CD4-positive, alpha-beta T cell (primary cell): ENCODE measurements around the gene ABCC12. TPM values are rescaled to one million over a fixed set of nuclear protein-coding genes. Genes with fewer than 3 reads are reported as not detected.

Experiments
- ATAC-seq: fragments of 200-7000 bp; cut with Tn5 transposase; one replicate; pipeline ENCODE4 v1.10.0; 2022; ENCODE audit warnings: mild to moderate bottlenecking; ENCODE audit not compliant: poor library complexity
- CTCF ChIA-PET: fragments of 350-600 bp; sonication (Branson Sonifier 250); formaldehyde crosslinking; loops from one replicate; lab custom pipeline; 2021; ENCODE audit warnings: antibody characterized with exemption, inconsistent platforms; lab: Charles Lee
- POLR2A ChIA-PET: fragments of 350-600 bp; sonication (Branson Sonifier 250); formaldehyde crosslinking; loops from one replicate; lab custom pipeline; 2021; ENCODE audit warnings: antibody characterized with exemption, inconsistent platforms; lab: Charles Lee
- DNase-seq, 14 experiments: peaks; one replicate each; pipeline ENCODE4 v3.0.0-alpha.2; 2013 to 2020; ENCODE audit warnings: mixed read lengths in 2 of 14
- H3K27ac ChIP-seq, 2 donors: one replicate each; pipeline versions ENCODE4 v1.5.1 to v1.7.0; 2013; ENCODE audit warnings: low read length in 2 of 2, low read depth in 1 of 2, mild to moderate bottlenecking in 1 of 2
- H3K27me3 ChIP-seq, 2 experiments: 1 replicate in 1 of 2; 2 replicates in 1 of 2; pipeline versions ENCODE4 v1.6.1 to v1.7.0; 2013; ENCODE audit warnings: low read length in 2 of 2, control low read depth in 1 of 2, mild to moderate bottlenecking in 1 of 2, moderate library complexity in 1 of 2; ENCODE audit not compliant: insufficient read depth in 2 of 2, control insufficient read depth in 1 of 2
- H3K36me3 ChIP-seq: one replicate; pipeline ENCODE4 v1.6.1; 2013; ENCODE audit warnings: low read length, control low read depth; ENCODE audit not compliant: insufficient read depth
- H3K4me1 ChIP-seq: one replicate; pipeline ENCODE4 v1.6.1; 2013; ENCODE audit warnings: low read length, control low read depth; ENCODE audit not compliant: insufficient read depth
- H3K4me3 ChIP-seq: one replicate; pipeline ENCODE4 v1.5.1; 2013; ENCODE audit warnings: mild to moderate bottlenecking, low read length, moderate library complexity
- H3K9me3 ChIP-seq, 2 experiments: 1 replicate in 1 of 2; 2 replicates in 1 of 2; pipeline versions ENCODE4 v1.6.1 to v1.7.0; 2013; ENCODE audit warnings: low read length in 2 of 2, mild to moderate bottlenecking in 2 of 2, control low read depth in 1 of 2, moderate library complexity in 1 of 2; ENCODE audit not compliant: control insufficient read depth in 1 of 2, insufficient read depth in 1 of 2
- H3K27ac Mint-ChIP-seq: one replicate; pipeline ENCODE4 v1.8.0; 2020; ENCODE audit warnings: mixed read lengths
- H3K27me3 Mint-ChIP-seq: one replicate; pipeline ENCODE4 v1.8.0; 2021; ENCODE audit warnings: mixed read lengths
- H3K36me3 Mint-ChIP-seq: one replicate; pipeline ENCODE4 v1.8.0; 2021; ENCODE audit warnings: low read depth, mixed read lengths
- H3K4me1 Mint-ChIP-seq: one replicate; pipeline ENCODE4 v1.8.0; 2021; ENCODE audit warnings: low read depth, mixed read lengths
- H3K4me3 Mint-ChIP-seq: one replicate; pipeline ENCODE4 v1.8.0; 2020; ENCODE audit warnings: mild to moderate bottlenecking, mixed read lengths
- H3K9me3 Mint-ChIP-seq: one replicate; pipeline ENCODE4 v1.8.0; 2020; ENCODE audit warnings: mixed read lengths
- CTCF ChIP-seq: fragments of 200-600 bp; IDR thresholded peaks from one replicate; pipeline ENCODE4 v1.8.0; 2022; ENCODE audit warnings: antibody characterized with exemption, mild to moderate bottlenecking
- intact Hi-C, 2 experiments: fragments of 100-400 bp; cut with DNase I in 1 of 2; cut with micrococcal nuclease in 1 of 2; formaldehyde crosslinking; loops; one replicate each; pipeline versions ENCODE4 v1.15.1 to v1.9.0; 2023 to 2025; cut with DNase I, micrococcal nuclease
- total RNA-seq, 174 experiments: library from RNA in 2 of 174; stranded (reverse) in 2 of 174; gene quantifications; one replicate each; pipeline ENCODE4 v1.2.3 and lab custom pipeline; 2021 to 2026

The ABCC12 gene
- total RNA-seq, 2 experiments from 2014 or later: not detected

GRCh38 chr16:48112600-48112999 is 43.2 kb downstream of the ABCC12 start:
- ChIA-PET CTCF (no interaction called here), POLR2A (no interaction called here)
- no peak overlapping the region for H3K27ac Mint-ChIP-seq
- no peak overlapping the region for H3K27ac ChIP-seq
- no peak overlapping the region for H3K4me3 ChIP-seq
- H3K9me3 Mint-ChIP-seq: no peaks in the 10 kb centered on the region
- H3K27me3 ChIP-seq: peaks cover 0 to 2% of the 10 kb centered on the region in 2 experiments
- no peaks in the 10 kb centered on the region for H3K4me1 Mint-ChIP-seq
- no peaks in the 10 kb centered on the region for H3K36me3 ChIP-seq
- peaks cover 6% of the 10 kb centered on the region for H3K27me3 Mint-ChIP-seq
- ATAC-seq (no peak), DNase-seq (no peak)
- H3K36me3 Mint-ChIP-seq: no peaks in the 10 kb centered on the region
- peaks cover 0 to 7% of the 10 kb centered on the region in 2 experiments for H3K9me3 ChIP-seq
- no peak overlapping the region for H3K4me3 Mint-ChIP-seq
- intact Hi-C loops: no loop called here
- no peak for TF ChIP-seq CTCF
- no peaks in the 10 kb centered on the region for H3K4me1 ChIP-seq

GRCh38 chr16:48110982-48111381 is 44.8 kb downstream of the ABCC12 start:
- no peak overlapping the region for H3K4me3 Mint-ChIP-seq

GRCh38 chr16:48110000-48110399 is 45.8 kb downstream of the ABCC12 start:
- H3K9me3 Mint-ChIP-seq: no peaks in the 10 kb centered on the region
- H3K4me1 Mint-ChIP-seq: no peaks in the 10 kb centered on the region
- no peak overlapping the region for H3K27ac ChIP-seq
- H3K27me3 Mint-ChIP-seq: peaks cover 6% of the 10 kb centered on the region
- intact Hi-C loops: no loop called here
- DNase-seq (no peak), ATAC-seq (no peak)
- POLR2A ChIA-PET: no interaction called here
- no peak overlapping the region for H3K27ac Mint-ChIP-seq
- no peak for TF ChIP-seq CTCF
- CTCF ChIA-PET: no interaction called here
- no peak overlapping the region for H3K4me3 Mint-ChIP-seq
- H3K36me3 ChIP-seq: no peaks in the 10 kb centered on the region
- H3K36me3 Mint-ChIP-seq: no peaks in the 10 kb centered on the region
- H3K27me3 ChIP-seq: peaks cover 0 to 2% of the 10 kb centered on the region in 2 experiments
- H3K4me1 ChIP-seq: no peaks in the 10 kb centered on the region
- H3K4me3 ChIP-seq: no peak overlapping the region
- peaks cover 0 to 3% of the 10 kb centered on the region in 2 experiments for H3K9me3 ChIP-seq

More at GRCh38 chr16:48110982-48111381, 44.8 kb downstream of the ABCC12 start:
- Histone ChIP-seq H3K27me3 (peaks cover 0 to 2% of the 10 kb centered on the region in 2 experiments), H3K27ac (no peak overlapping the region), H3K4me3 (no peak overlapping the region), H3K9me3 (peaks cover 0 to 3% of the 10 kb centered on the region in 2 experiments), H3K36me3 (no peaks in the 10 kb centered on the region), H3K4me1 (no peaks in the 10 kb centered on the region)
- Mint-ChIP-seq H3K27me3 (peaks cover 6% of the 10 kb centered on the region), H3K9me3 (no peaks in the 10 kb centered on the region), H3K36me3 (no peaks in the 10 kb centered on the region), H3K4me1 (no peaks in the 10 kb centered on the region), H3K27ac (no peak overlapping the region)
- ATAC-seq (no peak), DNase-seq (no peak)
- no peak for TF ChIP-seq CTCF
- CTCF ChIA-PET: no interaction called here
- intact Hi-C loops: no loop called here
- POLR2A ChIA-PET: no interaction called here
